PFSK-1 (cell line): ENCODE data around the gene SLC5A9.

Source experiments
- FOXP2 ChIP-seq: optimal IDR thresholded peaks from 2 replicates; pipeline ENCODE3; 2011; ENCODE audit warnings: borderline replicate concordance, control low read depth, inconsistent platforms; ENCODE audit not compliant: insufficient read depth; ENCODE audit errors: extremely low read length, extremely low read depth
- POLR2AphosphoS5 ChIP-seq: IDR thresholded peaks from 2 replicates; pipeline ENCODE4 v1.6.1; 2012; ENCODE audit warnings: low read depth, mild to moderate bottlenecking, control low read depth, low read length, moderate library complexity
- SIN3A ChIP-seq: IDR thresholded peaks from 2 replicates; pipeline ENCODE4 v1.6.1; 2012; ENCODE audit warnings: mild to moderate bottlenecking, low read length, moderate library complexity, borderline replicate concordance; ENCODE audit not compliant: insufficient read depth
- TAF1 ChIP-seq: IDR thresholded peaks from 2 replicates; pipeline ENCODE4 v1.6.1; 2012; ENCODE audit warnings: low read length, control low read depth, borderline replicate concordance; ENCODE audit not compliant: insufficient read depth
- TF ChIP-seq, protein P1 (sequence below), 2 experiments: IDR thresholded peaks; 2 replicates each; pipeline versions ENCODE4 v1.6.1 to v1.8.0; 2011 to 2012; ENCODE audit warnings: low read depth in 2 of 2, low read length in 2 of 2, control low read depth in 1 of 2, inconsistent platforms in 1 of 2, mild to moderate bottlenecking in 1 of 2, moderate library complexity in 1 of 2; ENCODE audit not compliant: insufficient read depth in 1 of 2

Gene SLC5A9

DNA sequence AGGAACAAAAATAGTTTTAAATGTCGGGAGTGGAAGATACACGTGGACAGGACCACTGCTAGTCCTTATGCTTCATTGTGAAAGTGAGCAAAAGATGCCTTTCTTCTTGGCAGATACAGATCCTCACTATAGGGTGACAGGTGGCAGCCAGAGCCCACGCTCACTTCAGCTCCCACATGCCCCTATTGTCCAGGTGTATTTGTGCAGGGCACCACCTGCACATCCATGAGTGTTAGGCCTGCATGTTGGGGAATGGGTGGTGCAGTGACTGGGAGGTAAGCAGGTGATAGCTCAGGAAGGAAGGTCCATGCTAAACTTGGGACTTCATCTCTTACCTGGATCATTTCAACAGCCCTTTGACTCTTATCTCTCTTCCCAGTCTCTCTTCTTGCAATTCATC lies 27.4 kb downstream of the SLC5A9 start:
- no peak for TF ChIP-seq SIN3A
- TF ChIP-seq FOXP2: no peak
- TF ChIP-seq, protein P1, sequence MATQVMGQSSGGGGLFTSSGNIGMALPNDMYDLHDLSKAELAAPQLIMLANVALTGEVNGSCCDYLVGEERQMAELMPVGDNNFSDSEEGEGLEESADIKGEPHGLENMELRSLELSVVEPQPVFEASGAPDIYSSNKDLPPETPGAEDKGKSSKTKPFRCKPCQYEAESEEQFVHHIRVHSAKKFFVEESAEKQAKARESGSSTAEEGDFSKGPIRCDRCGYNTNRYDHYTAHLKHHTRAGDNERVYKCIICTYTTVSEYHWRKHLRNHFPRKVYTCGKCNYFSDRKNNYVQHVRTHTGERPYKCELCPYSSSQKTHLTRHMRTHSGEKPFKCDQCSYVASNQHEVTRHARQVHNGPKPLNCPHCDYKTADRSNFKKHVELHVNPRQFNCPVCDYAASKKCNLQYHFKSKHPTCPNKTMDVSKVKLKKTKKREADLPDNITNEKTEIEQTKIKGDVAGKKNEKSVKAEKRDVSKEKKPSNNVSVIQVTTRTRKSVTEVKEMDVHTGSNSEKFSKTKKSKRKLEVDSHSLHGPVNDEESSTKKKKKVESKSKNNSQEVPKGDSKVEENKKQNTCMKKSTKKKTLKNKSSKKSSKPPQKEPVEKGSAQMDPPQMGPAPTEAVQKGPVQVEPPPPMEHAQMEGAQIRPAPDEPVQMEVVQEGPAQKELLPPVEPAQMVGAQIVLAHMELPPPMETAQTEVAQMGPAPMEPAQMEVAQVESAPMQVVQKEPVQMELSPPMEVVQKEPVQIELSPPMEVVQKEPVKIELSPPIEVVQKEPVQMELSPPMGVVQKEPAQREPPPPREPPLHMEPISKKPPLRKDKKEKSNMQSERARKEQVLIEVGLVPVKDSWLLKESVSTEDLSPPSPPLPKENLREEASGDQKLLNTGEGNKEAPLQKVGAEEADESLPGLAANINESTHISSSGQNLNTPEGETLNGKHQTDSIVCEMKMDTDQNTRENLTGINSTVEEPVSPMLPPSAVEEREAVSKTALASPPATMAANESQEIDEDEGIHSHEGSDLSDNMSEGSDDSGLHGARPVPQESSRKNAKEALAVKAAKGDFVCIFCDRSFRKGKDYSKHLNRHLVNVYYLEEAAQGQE (IDR thresholded peaks at IDR 0.05; ENCODE audit: insufficient read depth in 1 of 2, low read depth in 2 of 2, low read length in 2 of 2): no peak
- no peak for TF ChIP-seq POLR2AphosphoS5
- TF ChIP-seq TAF1: no peak

DNA sequence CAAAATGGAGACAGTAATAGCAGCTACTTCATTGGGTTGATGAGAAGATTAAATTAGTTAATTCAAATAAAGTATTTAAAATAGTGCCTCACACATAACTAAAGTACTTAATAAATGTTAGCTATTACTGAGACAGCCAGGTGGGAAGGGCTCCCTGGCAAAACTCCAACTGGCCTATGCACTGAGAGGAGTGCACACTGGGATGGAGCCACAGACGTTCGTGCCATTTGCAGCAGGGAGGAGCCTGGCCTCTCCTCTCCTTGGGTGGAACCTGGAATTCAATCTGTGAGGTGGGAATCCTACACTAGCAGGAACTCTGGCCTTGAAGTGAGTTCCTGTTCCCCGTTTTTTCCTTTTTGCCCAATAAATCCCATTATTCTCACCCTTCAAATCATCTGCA lies 28.1 kb downstream of the SLC5A9 start:
- TF ChIP-seq SIN3A (no peak), FOXP2 (no peak), POLR2AphosphoS5 (no peak), TAF1 (no peak)
- TF ChIP-seq, protein P1 (IDR thresholded peaks at IDR 0.05; ENCODE audit: insufficient read depth in 1 of 2, low read depth in 2 of 2, low read length in 2 of 2): no peak

DNA sequence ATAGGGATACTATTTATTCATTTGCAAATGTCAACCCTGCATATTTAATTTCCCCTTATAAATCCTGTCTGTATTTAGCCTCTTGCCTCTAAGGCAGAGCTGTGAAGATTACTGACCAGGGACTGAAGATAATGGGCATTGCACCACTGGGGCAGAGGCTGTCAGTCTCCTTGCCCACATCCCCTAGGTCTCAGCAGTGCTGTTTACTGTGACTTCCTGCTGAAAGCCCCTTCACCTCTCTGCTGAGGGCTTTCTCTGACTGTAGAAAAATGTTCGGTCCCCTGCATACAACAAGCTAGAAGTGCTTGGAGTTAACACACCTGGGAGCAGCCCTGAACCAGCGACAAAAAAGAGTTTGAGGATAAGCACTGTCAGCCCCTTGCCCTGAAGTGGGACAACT lies 28.8 kb downstream of the SLC5A9 start:
- TF ChIP-seq, protein P1 (IDR thresholded peaks at IDR 0.05; ENCODE audit: insufficient read depth in 1 of 2, low read depth in 2 of 2, low read length in 2 of 2): no peak
- TF ChIP-seq SIN3A (no peak), FOXP2 (no peak), POLR2AphosphoS5 (no peak), TAF1 (no peak)

DNA sequence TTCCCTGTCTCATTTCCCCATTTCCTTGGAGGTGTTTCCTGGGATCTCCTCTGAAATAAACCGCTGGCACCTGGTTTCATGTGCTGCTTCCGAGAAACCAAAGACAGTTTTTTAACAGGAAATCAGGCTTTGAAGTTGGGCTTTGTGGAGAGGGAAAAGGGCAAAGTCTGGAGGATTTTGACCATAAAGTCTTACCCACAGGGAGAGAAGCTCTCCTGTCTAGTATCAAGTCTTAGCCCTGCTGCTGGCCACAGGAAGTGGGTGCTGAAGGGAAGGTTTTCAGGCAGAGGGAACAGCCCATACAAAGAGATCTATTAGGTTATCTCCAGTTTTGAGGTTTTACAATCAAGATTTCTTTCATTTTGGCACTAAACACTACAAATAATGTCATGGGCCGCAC lies 29.3 kb downstream of the SLC5A9 start:
- TF ChIP-seq TAF1: no peak
- TF ChIP-seq FOXP2: no peak
- no peak for TF ChIP-seq POLR2AphosphoS5
- TF ChIP-seq, protein P1 (IDR thresholded peaks at IDR 0.05; ENCODE audit: insufficient read depth in 1 of 2, low read depth in 2 of 2, low read length in 2 of 2): peak; percentile 10 to 86; a peak in 2 of 4 replicates
- TF ChIP-seq SIN3A: no peak

DNA sequence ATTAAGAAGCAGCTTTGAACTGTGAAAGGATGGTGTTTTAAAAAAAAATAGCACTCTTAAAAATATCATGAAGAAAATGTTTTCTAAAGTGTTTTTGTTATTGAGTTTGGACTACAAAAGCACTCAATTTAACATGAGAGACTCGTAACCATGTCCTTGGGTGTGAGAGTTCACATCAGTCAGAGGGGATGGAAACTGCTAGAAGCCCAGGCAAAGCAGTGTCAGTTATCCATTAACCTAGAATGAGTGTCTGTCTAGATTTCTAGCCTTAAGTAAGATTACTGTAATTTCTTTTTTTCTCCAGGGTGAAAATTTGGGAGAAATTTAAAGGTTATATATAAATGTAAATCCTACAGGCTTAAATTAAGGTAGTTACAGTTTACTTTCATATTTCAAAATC lies 31.7 kb downstream of the SLC5A9 start:
- no peak for TF ChIP-seq SIN3A
- no peak for TF ChIP-seq FOXP2
- TF ChIP-seq TAF1: no peak
- TF ChIP-seq POLR2AphosphoS5: no peak
- TF ChIP-seq, protein P1 (IDR thresholded peaks at IDR 0.05; ENCODE audit: insufficient read depth in 1 of 2, low read depth in 2 of 2, low read length in 2 of 2): no peak
